HT-29 (cell line): ENCODE measurements around the gene SSTR5. TPM values are rescaled to one million over a fixed set of nuclear protein-coding genes. Genes with fewer than 3 reads are reported as not detected.

Experiments
- DNase-seq: peaks from one replicate; pipeline ENCODE4 v3.0.0-alpha.2; 2015; ENCODE audit warnings: low spot score
- total RNA-seq: library from RNA; depleted of rRNA; stranded (reverse); fragments of >200 nt; shearing (Covaris generic); gene quantifications from 2 replicates; pipeline ENCODE4 v1.2.3, GENCODE V29; 2014

SSTR5 gene
- total RNA-seq, 1 experiment from 2014 or later = 5.1 TPM

GRCh38 chr16:1039762-1040161 is 32.8 kb upstream of the SSTR5 start:
- no peak for DNase-seq

- no peak for DNase-seq
These were observed 32.2 kb upstream of the SSTR5 start for GRCh38 chr16:1040346-1040745.

GRCh38 chr16:1042049-1042744 is 30.4 kb upstream of the SSTR5 start:
- no peak for DNase-seq

GRCh38 chr16:1042866-1043265 is 29.7 kb upstream of the SSTR5 start:
- no peak for DNase-seq

GRCh38 chr16:1043881-1044451 is 28.6 kb upstream of the SSTR5 start:
- no peak for DNase-seq

GRCh38 chr16:1044460-1045309 is 27.9 kb upstream of the SSTR5 start:
- DNase-seq = peak; percentile 43

- no peak for DNase-seq
These were observed 27.1 kb upstream of the SSTR5 start for GRCh38 chr16:1045310-1045992.

- DNase-seq = no peak
These were observed 26.3 kb upstream of the SSTR5 start for GRCh38 chr16:1045993-1046911.

GRCh38 chr16:1047123-1047522 is 25.4 kb upstream of the SSTR5 start:
- no peak for DNase-seq

GRCh38 chr16:1047801-1048200 is 24.7 kb upstream of the SSTR5 start:
- DNase-seq = no peak

GRCh38 chr16:1048442-1049112 is 24.0 kb upstream of the SSTR5 start:
- DNase-seq = peak; percentile 44

- no peak for DNase-seq
These were observed 23.2 kb upstream of the SSTR5 start for GRCh38 chr16:1049113-1049975.

GRCh38 chr16:1049976-1050247 is 22.6 kb upstream of the SSTR5 start:
- DNase-seq = no peak

GRCh38 chr16:1050516-1050915 is 22.0 kb upstream of the SSTR5 start:
- no peak for DNase-seq

- DNase-seq = no peak
These were observed 21.6 kb upstream of the SSTR5 start for GRCh38 chr16:1050921-1051320.

GRCh38 chr16:1051446-1051845 is 21.1 kb upstream of the SSTR5 start:
- no peak for DNase-seq

GRCh38 chr16:1052721-1053120 is 19.8 kb upstream of the SSTR5 start:
- DNase-seq = no peak

GRCh38 chr16:1053121-1053521 is 19.4 kb upstream of the SSTR5 start:
- no peak for DNase-seq

- DNase-seq = no peak
These were observed 18.7 kb upstream of the SSTR5 start for GRCh38 chr16:1053700-1054368.
